ENCODE data around the gene FARP1. TPM values are rescaled to one million over a fixed set of nuclear protein-coding genes. Genes with fewer than 3 reads are reported as not detected.

FARP1 gene
- total and polyA plus RNA-seq, 2 of the 13 experiments (the other 11 are each of a cell fraction or from before 2014, with no cell fraction given), result 70.6 to 126 TPM

DNA sequence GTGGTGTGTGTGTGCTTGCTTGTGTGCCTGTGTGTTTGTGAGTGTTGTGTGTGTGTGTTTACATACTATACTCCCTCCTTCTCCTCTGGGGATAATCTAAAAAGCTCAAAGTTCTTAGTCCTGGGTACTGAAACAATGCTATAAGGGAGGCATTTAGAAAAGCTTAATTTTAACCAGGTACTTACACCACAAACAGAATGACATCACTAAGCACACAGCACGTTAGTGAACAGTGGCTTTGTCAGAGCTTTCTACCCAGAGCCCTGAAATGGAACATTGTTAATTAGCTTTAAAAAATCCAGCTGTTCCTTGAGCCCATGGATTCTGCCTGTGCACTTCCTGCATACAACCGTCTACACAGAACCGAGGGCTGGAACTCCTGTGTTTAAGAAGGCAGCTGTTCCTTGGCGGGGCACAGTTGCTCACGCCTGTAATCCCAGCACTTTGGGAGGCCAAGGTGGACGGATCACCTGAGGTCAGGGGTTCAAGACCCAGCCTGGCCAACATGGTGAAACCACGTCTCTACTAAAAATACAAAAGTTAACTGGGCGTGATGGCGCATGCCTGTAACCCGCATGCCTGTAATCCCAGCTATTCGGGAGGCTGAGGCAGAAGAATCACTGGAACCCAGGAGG, 103.8 kb downstream of the FARP1 start (continued):
- TF ChIP-seq, protein P1, sequence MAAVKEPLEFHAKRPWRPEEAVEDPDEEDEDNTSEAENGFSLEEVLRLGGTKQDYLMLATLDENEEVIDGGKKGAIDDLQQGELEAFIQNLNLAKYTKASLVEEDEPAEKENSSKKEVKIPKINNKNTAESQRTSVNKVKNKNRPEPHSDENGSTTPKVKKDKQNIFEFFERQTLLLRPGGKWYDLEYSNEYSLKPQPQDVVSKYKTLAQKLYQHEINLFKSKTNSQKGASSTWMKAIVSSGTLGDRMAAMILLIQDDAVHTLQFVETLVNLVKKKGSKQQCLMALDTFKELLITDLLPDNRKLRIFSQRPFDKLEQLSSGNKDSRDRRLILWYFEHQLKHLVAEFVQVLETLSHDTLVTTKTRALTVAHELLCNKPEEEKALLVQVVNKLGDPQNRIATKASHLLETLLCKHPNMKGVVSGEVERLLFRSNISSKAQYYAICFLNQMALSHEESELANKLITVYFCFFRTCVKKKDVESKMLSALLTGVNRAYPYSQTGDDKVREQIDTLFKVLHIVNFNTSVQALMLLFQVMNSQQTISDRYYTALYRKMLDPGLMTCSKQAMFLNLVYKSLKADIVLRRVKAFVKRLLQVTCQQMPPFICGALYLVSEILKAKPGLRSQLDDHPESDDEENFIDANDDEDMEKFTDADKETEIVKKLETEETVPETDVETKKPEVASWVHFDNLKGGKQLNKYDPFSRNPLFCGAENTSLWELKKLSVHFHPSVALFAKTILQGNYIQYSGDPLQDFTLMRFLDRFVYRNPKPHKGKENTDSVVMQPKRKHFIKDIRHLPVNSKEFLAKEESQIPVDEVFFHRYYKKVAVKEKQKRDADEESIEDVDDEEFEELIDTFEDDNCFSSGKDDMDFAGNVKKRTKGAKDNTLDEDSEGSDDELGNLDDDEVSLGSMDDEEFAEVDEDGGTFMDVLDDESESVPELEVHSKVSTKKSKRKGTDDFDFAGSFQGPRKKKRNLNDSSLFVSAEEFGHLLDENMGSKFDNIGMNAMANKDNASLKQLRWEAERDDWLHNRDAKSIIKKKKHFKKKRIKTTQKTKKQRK (IDR thresholded peaks at IDR 0.05; ENCODE audit: low read length), result no peak
- TF ChIP-seq SKI (IDR thresholded peaks at IDR 0.05; ENCODE audit: partially characterized antibody) (no peak), ZBED4 (CRISPR knock-in tag; IDR thresholded peaks at IDR 0.05; ENCODE audit: borderline replicate concordance) (no peak), PAWR (CRISPR knock-in tag; IDR thresholded peaks at IDR 0.05; ENCODE audit: borderline replicate concordance) (no peak), ZNF850 (CRISPR knock-in tag; conservative IDR thresholded peaks at IDR 0.05) (no peak), GPN1 (CRISPR knock-in tag; IDR thresholded peaks at IDR 0.05; ENCODE audit: borderline replicate concordance) (no peak), PCBP2 (optimal IDR thresholded peaks at IDR 0.05; ENCODE audit: low read depth, low read length, poor library complexity, severe bottlenecking) (no peak), SALL1 (CRISPR knock-in tag; IDR thresholded peaks at IDR 0.05) (peak; percentile 82), ARNT (IDR thresholded peaks at IDR 0.05) (no peak), ZNF224 (CRISPR knock-in tag; IDR thresholded peaks at IDR 0.05) (no peak), ZNF768 (CRISPR knock-in tag; IDR thresholded peaks at IDR 0.05) (no peak), ZBTB43 (CRISPR knock-in tag; conservative IDR thresholded peaks at IDR 0.05) (peak; percentile 89)
- TF ChIP-seq, protein P2, sequence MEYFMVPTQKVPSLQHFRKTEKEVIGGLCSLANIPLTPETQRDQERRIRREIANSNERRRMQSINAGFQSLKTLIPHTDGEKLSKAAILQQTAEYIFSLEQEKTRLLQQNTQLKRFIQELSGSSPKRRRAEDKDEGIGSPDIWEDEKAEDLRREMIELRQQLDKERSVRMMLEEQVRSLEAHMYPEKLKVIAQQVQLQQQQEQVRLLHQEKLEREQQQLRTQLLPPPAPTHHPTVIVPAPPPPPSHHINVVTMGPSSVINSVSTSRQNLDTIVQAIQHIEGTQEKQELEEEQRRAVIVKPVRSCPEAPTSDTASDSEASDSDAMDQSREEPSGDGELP (IDR thresholded peaks at IDR 0.05; ENCODE audit: borderline replicate concordance, low read depth), result peak; percentile 84
- TF ChIP-seq, protein P3, sequence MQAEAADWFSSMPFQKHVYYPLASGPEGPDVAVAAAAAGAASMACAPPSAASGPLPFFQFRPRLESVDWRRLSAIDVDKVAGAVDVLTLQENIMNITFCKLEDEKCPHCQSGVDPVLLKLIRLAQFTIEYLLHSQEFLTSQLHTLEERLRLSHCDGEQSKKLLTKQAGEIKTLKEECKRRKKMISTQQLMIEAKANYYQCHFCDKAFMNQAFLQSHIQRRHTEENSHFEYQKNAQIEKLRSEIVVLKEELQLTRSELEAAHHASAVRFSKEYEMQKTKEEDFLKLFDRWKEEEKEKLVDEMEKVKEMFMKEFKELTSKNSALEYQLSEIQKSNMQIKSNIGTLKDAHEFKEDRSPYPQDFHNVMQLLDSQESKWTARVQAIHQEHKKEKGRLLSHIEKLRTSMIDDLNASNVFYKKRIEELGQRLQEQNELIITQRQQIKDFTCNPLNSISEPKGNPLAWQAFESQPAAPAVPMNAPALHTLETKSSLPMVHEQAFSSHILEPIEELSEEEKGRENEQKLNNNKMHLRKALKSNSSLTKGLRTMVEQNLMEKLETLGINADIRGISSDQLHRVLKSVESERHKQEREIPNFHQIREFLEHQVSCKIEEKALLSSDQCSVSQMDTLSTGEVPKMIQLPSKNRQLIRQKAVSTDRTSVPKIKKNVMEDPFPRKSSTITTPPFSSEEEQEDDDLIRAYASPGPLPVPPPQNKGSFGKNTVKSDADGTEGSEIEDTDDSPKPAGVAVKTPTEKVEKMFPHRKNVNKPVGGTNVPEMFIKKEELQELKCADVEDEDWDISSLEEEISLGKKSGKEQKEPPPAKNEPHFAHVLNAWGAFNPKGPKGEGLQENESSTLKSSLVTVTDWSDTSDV (CRISPR knock-in tag; IDR thresholded peaks at IDR 0.05), result no peak
- TF ChIP-seq, protein P4, sequence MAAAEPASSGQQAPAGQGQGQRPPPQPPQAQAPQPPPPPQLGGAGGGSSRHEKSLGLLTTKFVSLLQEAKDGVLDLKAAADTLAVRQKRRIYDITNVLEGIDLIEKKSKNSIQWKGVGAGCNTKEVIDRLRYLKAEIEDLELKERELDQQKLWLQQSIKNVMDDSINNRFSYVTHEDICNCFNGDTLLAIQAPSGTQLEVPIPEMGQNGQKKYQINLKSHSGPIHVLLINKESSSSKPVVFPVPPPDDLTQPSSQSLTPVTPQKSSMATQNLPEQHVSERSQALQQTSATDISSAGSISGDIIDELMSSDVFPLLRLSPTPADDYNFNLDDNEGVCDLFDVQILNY (CRISPR knock-in tag; conservative IDR thresholded peaks at IDR 0.05), result no peak

Data from HepG2 (cell line).